ENCODE results near the gene TLR7. TPM values are rescaled to one million over a fixed set of nuclear protein-coding genes. Genes with fewer than 3 reads are reported as not detected.

Gene TLR7
- total RNA-seq, 1 experiment from 2014 or later: 0.04 TPM

- no peak for DNase-seq (ENCODE audit: low spot score)
Measured at GRCh38 chrX:12930150-12930549, 63.3 kb downstream of the TLR7 start.

- no peak for DNase-seq (ENCODE audit: low spot score)
Measured at GRCh38 chrX:12932244-12932643, 65.4 kb downstream of the TLR7 start.

GRCh38 chrX:12934850-12935249 is 68.0 kb downstream of the TLR7 start:
- no peak for DNase-seq (ENCODE audit: low spot score)

GRCh38 chrX:12936947-12937346 is 70.1 kb downstream of the TLR7 start:
- no peak for DNase-seq (ENCODE audit: low spot score)

Other genes starting within 250 kb of the TLR7 start
- 91.0 and 105 TPM in 2 replicates for gene PRPS2, start 75.7 kb upstream of the TLR7 start, total RNA-seq (2014; rRNA removed; shearing (Covaris generic))
- not detected in 2 replicates for gene TLR8, start 39.5 kb downstream of the TLR7 start, total RNA-seq (2014; rRNA removed; shearing (Covaris generic))
- 6,124 and 7,364 TPM in 2 replicates for gene TMSB4X, start 108.0 kb downstream of the TLR7 start, total RNA-seq (2014; rRNA removed; shearing (Covaris generic))
- gene FAM9C, start 177.5 kb downstream of the TLR7 start, total RNA-seq (2014; rRNA removed; shearing (Covaris generic)): not detected in 2 replicates